Measurements from ENCODE around the gene NFIB. TPM values are rescaled to one million over a fixed set of nuclear protein-coding genes. Genes with fewer than 3 reads are reported as not detected.

Gene NFIB
- total RNA-seq, 1 experiment from 2014 or later: 12.5 TPM

GRCh38 chr9:14270358-14271092 is 43.4 kb downstream of the NFIB start (continued):
- TF ChIP-seq NFE2L1 (CRISPR knock-in tag; IDR thresholded peaks at IDR 0.05): no peak
- no peak for TF ChIP-seq ETV6 (CRISPR knock-in tag; IDR thresholded peaks at IDR 0.05)
- TF ChIP-seq AR (CRISPR knock-in tag; IDR thresholded peaks at IDR 0.05): no peak
- TF ChIP-seq ZMAT4 (CRISPR knock-in tag; IDR thresholded peaks at IDR 0.05): no peak

GRCh38 chr9:14269916-14270315 is 44.0 kb downstream of the NFIB start:
- ChIA-PET CTCF (no interaction called here), POLR2A (no interaction called here)
- Mint-ChIP-seq H3K27me3 (ENCODE audit: low read depth) (no peaks in the 10 kb centered on the region), H3K4me1 (peaks cover 43% of the 10 kb centered on the region), H3K27ac (no peak overlapping the region), H3K36me3 (peaks cover 5% of the 10 kb centered on the region), H3K9me3 (peaks cover 5% of the 10 kb centered on the region; the same call in 1 of the 2 replicates), H3K4me3 (no peak overlapping the region)
- DNase-seq (ENCODE audit: low spot score) (no peak), ATAC-seq (no peak)
- TF ChIP-seq PRDM15 (CRISPR knock-in tag; IDR thresholded peaks at IDR 0.05) (no peak), AR (CRISPR knock-in tag; IDR thresholded peaks at IDR 0.05) (no peak), ZNF396 (CRISPR knock-in tag; IDR thresholded peaks at IDR 0.05; ENCODE audit: borderline replicate concordance) (no peak), ATF1 (CRISPR knock-in tag; IDR thresholded peaks at IDR 0.05) (no peak), ESRRA (CRISPR knock-in tag; IDR thresholded peaks at IDR 0.05; ENCODE audit: borderline replicate concordance) (no peak), TCF7 (CRISPR knock-in tag; IDR thresholded peaks at IDR 0.05; ENCODE audit: low read depth) (no peak), ZSCAN18 (CRISPR knock-in tag; IDR thresholded peaks at IDR 0.05) (no peak), EMX1 (CRISPR knock-in tag; IDR thresholded peaks at IDR 0.05) (no peak), IRF1 (CRISPR knock-in tag; IDR thresholded peaks at IDR 0.05) (no peak), GABPB1 (CRISPR knock-in tag; IDR thresholded peaks at IDR 0.05) (no peak), HMGXB4 (CRISPR knock-in tag; IDR thresholded peaks at IDR 0.05) (no peak), CDX4 (CRISPR knock-in tag; IDR thresholded peaks at IDR 0.05; ENCODE audit: borderline replicate concordance) (no peak), SMAD4 (CRISPR knock-in tag; IDR thresholded peaks at IDR 0.05) (no peak), RORB (CRISPR knock-in tag; IDR thresholded peaks at IDR 0.05) (no peak)
